CD4-positive, alpha-beta T cell (primary cell): ENCODE measurements around the gene PRR15L. TPM values are rescaled to one million over a fixed set of nuclear protein-coding genes. Genes with fewer than 3 reads are reported as not detected.

Experiments used
- ATAC-seq: fragments of 200-7000 bp; cut with Tn5 transposase; one replicate; pipeline ENCODE4 v1.10.0; 2022; ENCODE audit warnings: mild to moderate bottlenecking; ENCODE audit not compliant: poor library complexity
- CTCF ChIA-PET: fragments of 350-600 bp; sonication (Branson Sonifier 250); formaldehyde crosslinking; loops from one replicate; lab custom pipeline; 2021; ENCODE audit warnings: antibody characterized with exemption, inconsistent platforms; lab: Charles Lee
- POLR2A ChIA-PET: fragments of 350-600 bp; sonication (Branson Sonifier 250); formaldehyde crosslinking; loops from one replicate; lab custom pipeline; 2021; ENCODE audit warnings: antibody characterized with exemption, inconsistent platforms; lab: Charles Lee
- DNase-seq, 14 experiments: peaks; one replicate each; pipeline ENCODE4 v3.0.0-alpha.2; 2013 to 2020; ENCODE audit warnings: mixed read lengths in 2 of 14
- H3K27ac ChIP-seq, 2 donors: one replicate each; pipeline versions ENCODE4 v1.5.1 to v1.7.0; 2013; ENCODE audit warnings: low read length in 2 of 2, low read depth in 1 of 2, mild to moderate bottlenecking in 1 of 2
- H3K27me3 ChIP-seq, 2 experiments: 1 replicate in 1 of 2; 2 replicates in 1 of 2; pipeline versions ENCODE4 v1.6.1 to v1.7.0; 2013; ENCODE audit warnings: low read length in 2 of 2, control low read depth in 1 of 2, mild to moderate bottlenecking in 1 of 2, moderate library complexity in 1 of 2; ENCODE audit not compliant: insufficient read depth in 2 of 2, control insufficient read depth in 1 of 2
- H3K36me3 ChIP-seq: one replicate; pipeline ENCODE4 v1.6.1; 2013; ENCODE audit warnings: low read length, control low read depth; ENCODE audit not compliant: insufficient read depth
- H3K4me1 ChIP-seq: one replicate; pipeline ENCODE4 v1.6.1; 2013; ENCODE audit warnings: low read length, control low read depth; ENCODE audit not compliant: insufficient read depth
- H3K4me3 ChIP-seq: one replicate; pipeline ENCODE4 v1.5.1; 2013; ENCODE audit warnings: mild to moderate bottlenecking, low read length, moderate library complexity
- H3K9me3 ChIP-seq, 2 experiments: 1 replicate in 1 of 2; 2 replicates in 1 of 2; pipeline versions ENCODE4 v1.6.1 to v1.7.0; 2013; ENCODE audit warnings: low read length in 2 of 2, mild to moderate bottlenecking in 2 of 2, control low read depth in 1 of 2, moderate library complexity in 1 of 2; ENCODE audit not compliant: control insufficient read depth in 1 of 2, insufficient read depth in 1 of 2
- H3K27ac Mint-ChIP-seq: one replicate; pipeline ENCODE4 v1.8.0; 2020; ENCODE audit warnings: mixed read lengths
- H3K27me3 Mint-ChIP-seq: one replicate; pipeline ENCODE4 v1.8.0; 2021; ENCODE audit warnings: mixed read lengths
- H3K36me3 Mint-ChIP-seq: one replicate; pipeline ENCODE4 v1.8.0; 2021; ENCODE audit warnings: low read depth, mixed read lengths
- H3K4me1 Mint-ChIP-seq: one replicate; pipeline ENCODE4 v1.8.0; 2021; ENCODE audit warnings: low read depth, mixed read lengths
- H3K4me3 Mint-ChIP-seq: one replicate; pipeline ENCODE4 v1.8.0; 2020; ENCODE audit warnings: mild to moderate bottlenecking, mixed read lengths
- H3K9me3 Mint-ChIP-seq: one replicate; pipeline ENCODE4 v1.8.0; 2020; ENCODE audit warnings: mixed read lengths
- CTCF ChIP-seq: fragments of 200-600 bp; IDR thresholded peaks from one replicate; pipeline ENCODE4 v1.8.0; 2022; ENCODE audit warnings: antibody characterized with exemption, mild to moderate bottlenecking
- intact Hi-C, 2 experiments: fragments of 100-400 bp; cut with DNase I in 1 of 2; cut with micrococcal nuclease in 1 of 2; formaldehyde crosslinking; loops; one replicate each; pipeline versions ENCODE4 v1.15.1 to v1.9.0; 2023 to 2025; cut with DNase I, micrococcal nuclease
- total RNA-seq, 174 experiments: library from RNA in 2 of 174; stranded (reverse) in 2 of 174; gene quantifications; one replicate each; pipeline ENCODE4 v1.2.3 and lab custom pipeline; 2021 to 2026

Gene PRR15L
- total RNA-seq, 2 experiments from 2014 or later: not detected

DNA sequence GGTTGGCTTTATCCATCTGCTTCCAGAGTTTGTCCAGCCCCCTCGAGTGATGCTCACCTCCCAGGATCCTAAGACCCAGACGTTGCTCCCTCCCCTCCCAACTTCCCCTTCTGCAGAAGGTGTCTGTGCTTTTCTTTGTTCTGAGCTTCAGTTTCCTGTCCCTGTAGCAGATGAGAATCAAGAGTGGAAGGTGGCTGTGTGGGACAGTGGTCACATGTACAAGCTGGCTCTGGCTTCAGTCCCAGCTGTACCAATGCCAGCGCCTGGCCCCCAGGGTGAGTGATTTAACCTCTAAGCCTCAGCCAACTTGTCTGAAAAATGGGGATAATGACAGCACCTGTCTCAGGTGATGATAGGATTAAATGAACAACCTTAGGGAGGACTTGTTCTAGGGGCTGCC lies 7.7 kb downstream of the PRR15L start:
- Histone ChIP-seq H3K36me3 (peaks cover 24% of the 10 kb centered on the region), H3K4me1 (peaks cover 44% of the 10 kb centered on the region), H3K9me3 (no peaks in the 10 kb centered on the region), H3K27ac (no peak overlapping the region), H3K27me3 (no peaks in the 10 kb centered on the region), H3K4me3 (no peak overlapping the region)
- no peak overlapping the region for H3K4me3 Mint-ChIP-seq
- H3K27me3 Mint-ChIP-seq: no peaks in the 10 kb centered on the region
- DNase-seq (peak in 4 of 14 experiments; percentile 29 to 48 (median 31)), ATAC-seq (peak; percentile 27)
- peaks cover 37% of the 10 kb centered on the region for H3K4me1 Mint-ChIP-seq
- H3K36me3 Mint-ChIP-seq: peaks cover 22% of the 10 kb centered on the region
- intact Hi-C loops: loop anchor here in 1 of 2 experiments (1.0 kb wide), 2 partner anchors 20 to 124 kb away; no protein-coding TSS in a partner anchor
- CTCF ChIA-PET: interaction anchor here (0.7 to 6.2 kb wide), 9 partner anchors 9 to 107 kb away, joined by 3 to 70 read pairs (median 6); partner anchors contain the start of genes CDK5RAP3, PNPO and SP2
- no peaks in the 10 kb centered on the region for H3K9me3 Mint-ChIP-seq
- no peak for TF ChIP-seq CTCF
- H3K27ac Mint-ChIP-seq: peak overlapping the region; percentile 32
- POLR2A ChIA-PET: interaction anchor here (0.6 to 4.8 kb wide), 6 partner anchors 8 to 60 kb away, joined by 3 to 23 read pairs (median 6); partner anchors contain the start of genes CDK5RAP3 and PNPO

DNA sequence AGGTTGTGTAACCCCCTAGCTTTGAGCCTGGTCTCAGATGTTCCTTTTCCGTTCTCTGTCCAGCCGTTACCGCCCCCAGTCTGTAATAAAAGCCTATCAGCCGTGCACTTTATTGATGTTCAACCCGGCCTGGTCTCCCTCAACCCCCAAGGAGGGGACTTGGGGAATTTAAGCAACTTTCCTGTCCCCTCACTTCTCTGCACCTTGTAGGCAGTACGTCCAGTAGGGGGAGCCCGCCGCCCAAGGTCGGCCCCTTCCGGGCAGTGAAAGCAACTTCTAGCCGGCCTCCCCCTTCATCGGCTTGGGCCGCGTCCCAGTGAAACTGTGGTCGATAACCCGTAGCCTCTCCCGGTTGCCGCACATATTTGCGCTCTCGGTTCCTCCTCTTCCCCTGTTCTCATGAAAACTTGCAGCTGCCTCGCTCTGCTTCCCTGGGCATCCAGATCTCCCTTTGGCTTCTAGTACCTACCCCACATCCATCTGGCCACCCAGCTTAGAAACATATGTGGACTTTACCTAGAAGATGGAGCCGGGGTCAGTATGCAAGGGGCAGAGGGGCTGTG lies 8.4 kb downstream of the PRR15L start:
- POLR2A ChIA-PET: interaction anchor here (1.0 to 4.8 kb wide), 5 partner anchors 8 to 60 kb away, joined by 3 to 23 read pairs (median 6); partner anchors contain the start of genes CDK5RAP3 and PNPO
- no peaks in the 10 kb centered on the region for H3K9me3 ChIP-seq
- H3K4me1 ChIP-seq: peaks cover 50% of the 10 kb centered on the region
- no peaks in the 10 kb centered on the region for H3K27me3 Mint-ChIP-seq
- peak overlapping the region; percentile 51 for H3K4me3 ChIP-seq
- H3K4me3 Mint-ChIP-seq: peak overlapping the region; percentile 36
- peak overlapping the region in 1 of 2 donors; percentile 58 for H3K27ac ChIP-seq
- DNase-seq: peak; percentile 57 to 89 (median 74)
- intact Hi-C loops: loop anchor here in 1 of 2 experiments (1.0 kb wide), 2 partner anchors 21 to 125 kb away; no protein-coding TSS in a partner anchor
- H3K9me3 Mint-ChIP-seq: no peaks in the 10 kb centered on the region
- H3K36me3 Mint-ChIP-seq: peaks cover 26% of the 10 kb centered on the region
- CTCF ChIA-PET: interaction anchor here (0.6 to 6.2 kb wide), 11 partner anchors 8 to 295 kb away, joined by 3 to 70 read pairs (median 4); partner anchors contain the start of genes CDK5RAP3, PNPO and SP2
- peaks cover 25% of the 10 kb centered on the region for H3K36me3 ChIP-seq
- peak; percentile 95 for TF ChIP-seq CTCF
- ATAC-seq: peak; percentile 66
- H3K27ac Mint-ChIP-seq: peak overlapping the region; percentile 32
- no peaks in the 10 kb centered on the region for H3K27me3 ChIP-seq
- H3K4me1 Mint-ChIP-seq: peaks cover 43% of the 10 kb centered on the region

- ChIA-PET CTCF (interaction anchor here (0.6 to 6.2 kb wide), 9 partner anchors 8 to 294 kb away, joined by 3 to 70 read pairs (median 6); partner anchors contain the start of genes CDK5RAP3, PNPO and SP2), POLR2A (interaction anchor here (1.0 to 4.8 kb wide), 3 partner anchors 22 to 59 kb away, joined by 3 to 23 read pairs (median 6); partner anchors contain the start of gene CDK5RAP3)
- intact Hi-C loops: loop anchor here in 1 of 2 experiments (1.0 kb wide), 3 partner anchors 22 to 126 kb away; no protein-coding TSS in a partner anchor
- ATAC-seq: no peak
- peaks cover 29% of the 10 kb centered on the region for H3K36me3 ChIP-seq
- H3K27me3 Mint-ChIP-seq: no peaks in the 10 kb centered on the region
- TF ChIP-seq CTCF: no peak
- H3K36me3 Mint-ChIP-seq: peaks cover 26% of the 10 kb centered on the region
- no peak for DNase-seq
- no peaks in the 10 kb centered on the region for H3K27me3 ChIP-seq
- peaks cover 52% of the 10 kb centered on the region for H3K4me1 ChIP-seq
- no peak overlapping the region for H3K4me3 Mint-ChIP-seq
- no peak overlapping the region for H3K27ac ChIP-seq
- peak overlapping the region; percentile 32 for H3K27ac Mint-ChIP-seq
- H3K9me3 Mint-ChIP-seq: no peaks in the 10 kb centered on the region
- H3K9me3 ChIP-seq: no peaks in the 10 kb centered on the region
- no peak overlapping the region for H3K4me3 ChIP-seq
- peaks cover 47% of the 10 kb centered on the region for H3K4me1 Mint-ChIP-seq
Observed at GRCh38 chr17:47948706-47949196, 8.9 kb downstream of the PRR15L start.
